Sigmoid colon (tissue), 7 donors: ENCODE results near the gene PNPLA8. TPM values are rescaled to one million over a fixed set of nuclear protein-coding genes. Genes with fewer than 3 reads are reported as not detected.
A peak's percentile ranks its signal among the peaks of the same experiment; 100 is the strongest.

Source experiments
- DNase-seq: peaks from one replicate; pipeline ENCODE4 v3.0.0-alpha.2; 2019
- H3K27ac ChIP-seq, 4 donors: fragments of 200-600 bp; sonication (generic); one replicate each; pipeline ENCODE4 v1.5.1; 2016 to 2019; ENCODE audit warnings: mild to moderate bottlenecking in 1 of 4
- H3K27me3 ChIP-seq, 3 donors: fragments of 200-600 bp; sonication (generic); one replicate each; pipeline ENCODE4 v1.5.1; 2019; ENCODE audit warnings: mild to moderate bottlenecking in 1 of 3
- H3K36me3 ChIP-seq, 4 donors: fragments of 200-600 bp; sonication (generic); one replicate each; pipeline ENCODE4 v1.5.1; 2016 to 2019
- H3K4me1 ChIP-seq, 4 donors: fragments of 200-600 bp; sonication (generic); one replicate each; pipeline ENCODE4 v1.5.1; 2017 to 2019
- H3K4me3 ChIP-seq, 4 donors: fragments of 200-600 bp; sonication (generic); one replicate each; pipeline ENCODE4 v1.5.1; 2017 to 2019; ENCODE audit warnings: mild to moderate bottlenecking in 2 of 4, moderate library complexity in 1 of 4
- H3K9me3 ChIP-seq, 4 donors: fragments of 200-600 bp in 3 of 4; sonication (generic) in 3 of 4; one replicate each; pipeline versions ENCODE4 v1.5.1 to v1.6.1; 2013 to 2019
- EP300 ChIP-seq, 4 donors: sonication (generic); formaldehyde crosslinking; IDR thresholded peaks; one replicate each; pipeline ENCODE4 v1.6.1; 2017; ENCODE audit warnings: antibody characterized with exemption in 4 of 4
- POLR2A ChIP-seq, 2 donors: fragments of 450-650 bp; IDR thresholded peaks; one replicate each; pipeline ENCODE4 v1.6.1; 2016; ENCODE audit warnings: antibody characterized with exemption in 2 of 2, mild to moderate bottlenecking in 2 of 2, moderate library complexity in 2 of 2
- POLR2AphosphoS5 ChIP-seq, 4 donors: sonication (generic); formaldehyde crosslinking; IDR thresholded peaks; one replicate each; pipeline ENCODE4 v1.6.1; 2017; ENCODE audit warnings: antibody characterized with exemption in 4 of 4
- WGBS, 2 donors: extraction: QIAGEN DNeasy Blood & Tissue Kit; methylation state at CpG; one replicate each; pipeline ENCODE4 v1.1.7; 2013; 5-methylcytosine and 5-hydroxymethylcytosine counted together
- intact Hi-C: fragments of 100-400 bp; cut with DNase I; formaldehyde crosslinking; loops from one replicate; pipeline ENCODE4 v1.15.1; 2023
- polyA plus RNA-seq, 3 donors: library from polyadenylated mRNA; stranded (reverse); fragments of 200-250 nt; gene quantifications; one replicate each; pipeline ENCODE4 v1.2.3, GENCODE V29; 2013
- total RNA-seq, 4 donors: library from RNA; depleted of rRNA; stranded (reverse); fragments of >200 nt; gene quantifications; one replicate each; pipeline ENCODE4 v1.1.0, GENCODE V29; 2016
- TF ChIP-seq, protein P1 (sequence below), 4 experiments: fragments of 450-650 bp in 3 of 4; fragments of 200-600 bp in 1 of 4; IDR thresholded peaks; one replicate each; pipeline ENCODE4 v1.5.1; 2016 to 2019; ENCODE audit warnings: antibody characterized with exemption in 4 of 4, mild to moderate bottlenecking in 3 of 4, moderate library complexity in 2 of 4
- donor health status: healthy with polysubstance abuse.
- donor health status: Bipolar disorder and iron deficiency.
- donor health status: healthy.

PNPLA8 gene
- total and polyA plus RNA-seq, 7 donors = 12.0 to 42.9 (median 26.3) TPM

DNA sequence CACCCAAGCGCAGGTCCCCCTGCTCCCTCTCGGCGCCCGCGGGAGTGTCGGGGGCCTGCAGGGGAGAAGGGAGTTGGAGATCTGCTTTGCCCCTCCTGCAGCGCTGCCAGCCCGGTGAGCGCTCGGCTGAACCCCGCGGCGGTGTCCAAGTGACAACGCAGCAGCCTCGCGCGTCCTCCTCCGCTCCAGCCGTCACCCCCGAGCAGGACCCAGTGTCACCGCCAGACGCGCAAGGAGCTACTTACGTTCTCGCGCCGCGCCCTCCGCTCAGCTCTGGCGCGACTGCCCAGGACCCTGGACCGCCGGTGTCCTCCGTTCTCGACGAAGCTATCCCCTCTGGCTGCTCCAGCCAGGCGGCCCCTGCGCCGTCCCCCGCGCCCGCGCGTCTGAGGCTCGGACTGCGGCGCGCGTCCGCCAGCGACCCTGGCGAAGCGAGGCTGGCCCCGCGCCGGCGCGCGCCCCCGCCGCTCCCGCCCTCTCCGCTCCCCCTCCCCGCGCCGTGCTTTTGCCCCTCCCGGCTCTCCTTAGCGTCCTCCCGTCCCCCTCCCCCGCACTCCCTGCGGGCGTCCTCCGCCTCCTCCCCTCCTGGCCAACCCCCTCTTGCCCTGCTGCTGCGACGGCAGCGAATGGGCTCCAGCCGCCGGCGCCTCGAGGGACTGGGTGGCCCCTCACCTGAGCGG, 69.8 kb downstream of the PNPLA8 start, which contains the start of gene NRCAM:
Gene NRCAM, minus strand, starts transcription at position 439 of the 680 bp plus-strand sequence. CDS start 216,372 bp downstream, outside the sequence.
- intact Hi-C loops = no loop called here
- Histone ChIP-seq H3K27ac (no peak within 1 kb of the TSS), H3K9me3 (no peaks in the 10 kb centered on the region), H3K4me1 (peaks cover 0 to 29% (median 24%) of the 10 kb centered on the region in 4 donors), H3K4me3 (peak within 1 kb of the TSS; percentile 10 to 53 (median 43)), H3K36me3 (no peaks in the 10 kb centered on the region), H3K27me3 (peaks cover 19 to 82% (median 33%) of the 10 kb centered on the region in 3 donors)
- no peak for TF ChIP-seq POLR2A (IDR thresholded peaks at IDR 0.05)
- no peak for DNase-seq
- WGBS, 2 donors = 1% methylated on average over 81 of the region's 81 CpGs

DNA sequence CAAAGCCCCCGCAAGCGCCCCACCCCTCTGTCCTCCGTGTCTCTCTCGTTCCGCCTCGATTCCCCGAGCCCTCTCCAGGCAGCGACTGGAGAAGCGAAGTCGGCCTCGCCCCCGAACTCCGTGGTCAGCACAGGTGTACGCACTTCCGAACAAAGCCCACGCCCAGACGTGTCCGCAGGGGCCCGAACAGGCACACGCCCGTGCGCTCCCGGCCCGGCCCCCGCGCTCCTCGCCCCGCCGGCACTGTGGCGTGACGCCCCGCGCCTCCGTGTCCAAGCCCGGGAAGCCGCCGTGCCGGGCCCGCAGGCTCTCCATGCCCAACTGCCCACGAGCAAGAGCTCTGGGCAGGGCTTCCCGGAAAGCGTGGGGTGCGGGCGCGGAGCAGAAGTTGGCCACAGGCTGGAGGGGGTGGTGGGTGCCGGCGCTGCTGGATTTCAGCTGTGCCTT, 70.4 kb downstream of the PNPLA8 start:
- DNase-seq = no peak
- H3K27ac ChIP-seq = no peak overlapping the region

DNA sequence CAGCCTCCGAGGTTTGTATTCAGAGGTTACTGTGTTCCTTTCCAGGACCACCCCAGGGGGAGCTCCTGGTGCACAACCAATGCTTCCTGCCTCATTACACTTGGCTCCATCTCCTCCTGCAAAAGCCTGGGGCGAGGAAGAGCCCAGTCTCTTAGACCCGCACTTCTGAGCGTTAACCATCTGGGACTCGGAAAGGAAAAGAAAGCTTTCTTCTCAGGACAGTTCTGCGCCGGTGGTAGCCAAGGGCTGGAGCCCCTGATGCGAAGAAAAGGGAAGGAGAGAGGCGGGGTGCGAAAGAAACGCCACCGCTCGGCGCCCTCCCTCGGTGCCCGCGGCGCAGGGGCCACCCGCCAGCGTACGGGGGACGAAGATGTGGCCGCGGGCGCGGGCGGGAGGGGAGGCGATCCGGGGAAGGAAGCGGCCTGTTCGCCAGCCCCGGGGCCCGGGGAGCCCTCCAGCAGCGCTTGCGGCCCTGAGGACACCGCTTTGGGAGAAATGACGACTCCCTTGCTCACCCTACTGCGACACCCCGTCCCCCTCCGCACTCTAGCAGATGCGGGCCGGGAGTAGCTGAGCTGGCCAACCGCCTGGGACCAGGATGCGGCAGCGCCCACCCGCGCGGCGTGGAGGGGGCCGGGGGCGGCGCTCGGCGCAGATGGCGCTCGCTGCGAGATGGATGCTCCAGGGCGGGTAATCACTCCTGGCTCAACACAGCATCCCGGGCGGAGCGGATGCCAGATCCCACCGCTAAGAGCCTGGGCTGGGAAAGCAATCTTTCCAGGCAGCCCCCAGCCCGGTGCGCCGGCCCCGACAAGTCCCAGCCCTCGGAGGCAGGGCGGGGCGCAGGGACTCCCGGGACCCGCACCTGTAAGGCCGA, 71.0 kb downstream of the PNPLA8 start:
- Histone ChIP-seq H3K27ac (no peak overlapping the region), H3K4me1 (peaks cover 0 to 29% (median 24%) of the 10 kb centered on the region in 4 donors), H3K9me3 (no peaks in the 10 kb centered on the region), H3K36me3 (no peaks in the 10 kb centered on the region), H3K27me3 (peaks cover 19 to 85% (median 33%) of the 10 kb centered on the region in 3 donors), H3K4me3 (peak overlapping the region in 3 of 4 donors; percentile 38 to 53 (median 48))
- no peak for TF ChIP-seq EP300 (IDR thresholded peaks at IDR 0.05)
- TF ChIP-seq POLR2A (IDR thresholded peaks at IDR 0.05) = no peak
- no peak for TF ChIP-seq POLR2AphosphoS5 (IDR thresholded peaks at IDR 0.05)
- TF ChIP-seq, protein P1, sequence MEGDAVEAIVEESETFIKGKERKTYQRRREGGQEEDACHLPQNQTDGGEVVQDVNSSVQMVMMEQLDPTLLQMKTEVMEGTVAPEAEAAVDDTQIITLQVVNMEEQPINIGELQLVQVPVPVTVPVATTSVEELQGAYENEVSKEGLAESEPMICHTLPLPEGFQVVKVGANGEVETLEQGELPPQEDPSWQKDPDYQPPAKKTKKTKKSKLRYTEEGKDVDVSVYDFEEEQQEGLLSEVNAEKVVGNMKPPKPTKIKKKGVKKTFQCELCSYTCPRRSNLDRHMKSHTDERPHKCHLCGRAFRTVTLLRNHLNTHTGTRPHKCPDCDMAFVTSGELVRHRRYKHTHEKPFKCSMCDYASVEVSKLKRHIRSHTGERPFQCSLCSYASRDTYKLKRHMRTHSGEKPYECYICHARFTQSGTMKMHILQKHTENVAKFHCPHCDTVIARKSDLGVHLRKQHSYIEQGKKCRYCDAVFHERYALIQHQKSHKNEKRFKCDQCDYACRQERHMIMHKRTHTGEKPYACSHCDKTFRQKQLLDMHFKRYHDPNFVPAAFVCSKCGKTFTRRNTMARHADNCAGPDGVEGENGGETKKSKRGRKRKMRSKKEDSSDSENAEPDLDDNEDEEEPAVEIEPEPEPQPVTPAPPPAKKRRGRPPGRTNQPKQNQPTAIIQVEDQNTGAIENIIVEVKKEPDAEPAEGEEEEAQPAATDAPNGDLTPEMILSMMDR (IDR thresholded peaks at IDR 0.05) = no peak
- WGBS, 2 donors = 1 to 2% methylated on average over 72 of the region's 72 CpGs
- DNase-seq = no peak
- intact Hi-C loops = no loop called here

More for the DNA sequence above, 70.4 kb downstream of the PNPLA8 start:
- WGBS, 2 donors = 1% methylated on average over 47 of the region's 47 CpGs
- TF ChIP-seq POLR2A (IDR thresholded peaks at IDR 0.05) = no peak
- TF ChIP-seq, protein P1 (IDR thresholded peaks at IDR 0.05) = no peak
- no peak for TF ChIP-seq POLR2AphosphoS5 (IDR thresholded peaks at IDR 0.05)
- TF ChIP-seq EP300 (IDR thresholded peaks at IDR 0.05) = no peak
- Histone ChIP-seq H3K27me3 (peaks cover 19 to 81% (median 33%) of the 10 kb centered on the region in 3 donors), H3K9me3 (no peaks in the 10 kb centered on the region), H3K4me3 (peak overlapping the region; percentile 10 to 53 (median 43)), H3K4me1 (peaks cover 0 to 29% (median 24%) of the 10 kb centered on the region in 4 donors), H3K36me3 (no peaks in the 10 kb centered on the region)
- intact Hi-C loops = no loop called here

DNA sequence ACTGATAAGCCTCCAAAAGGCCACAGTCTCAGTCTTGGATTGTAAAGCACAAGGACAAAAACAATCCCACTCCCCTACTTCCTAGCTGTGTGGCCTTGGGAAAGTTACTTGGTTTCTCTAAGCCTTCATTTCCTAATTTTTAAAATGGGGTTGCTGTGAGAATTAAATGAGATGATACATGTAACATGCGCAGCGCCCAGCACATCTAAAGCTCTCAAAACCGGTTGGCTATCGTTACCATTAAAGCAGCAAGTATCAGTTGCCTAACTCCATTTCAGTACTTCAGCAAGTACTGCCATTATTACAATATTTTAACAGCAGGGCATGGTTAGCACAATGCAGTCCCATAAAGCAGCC, 71.6 kb downstream of the PNPLA8 start:
- Histone ChIP-seq H3K27me3 (peaks cover 19 to 81% (median 33%) of the 10 kb centered on the region in 3 donors), H3K4me3 (peak overlapping the region in 3 of 4 donors; percentile 38 to 53 (median 48)), H3K4me1 (peaks cover 0 to 29% (median 24%) of the 10 kb centered on the region in 4 donors), H3K9me3 (no peaks in the 10 kb centered on the region), H3K27ac (no peak overlapping the region), H3K36me3 (no peaks in the 10 kb centered on the region)
- WGBS, 2 donors = 51 to 65% methylated on average over 4 of the region's 4 CpGs
- DNase-seq = no peak
- TF ChIP-seq, protein P1 (IDR thresholded peaks at IDR 0.05) = no peak
- TF ChIP-seq POLR2AphosphoS5 (IDR thresholded peaks at IDR 0.05) = no peak
- no peak for TF ChIP-seq POLR2A (IDR thresholded peaks at IDR 0.05)
- no peak for TF ChIP-seq EP300 (IDR thresholded peaks at IDR 0.05)
- intact Hi-C loops = no loop called here

DNA sequence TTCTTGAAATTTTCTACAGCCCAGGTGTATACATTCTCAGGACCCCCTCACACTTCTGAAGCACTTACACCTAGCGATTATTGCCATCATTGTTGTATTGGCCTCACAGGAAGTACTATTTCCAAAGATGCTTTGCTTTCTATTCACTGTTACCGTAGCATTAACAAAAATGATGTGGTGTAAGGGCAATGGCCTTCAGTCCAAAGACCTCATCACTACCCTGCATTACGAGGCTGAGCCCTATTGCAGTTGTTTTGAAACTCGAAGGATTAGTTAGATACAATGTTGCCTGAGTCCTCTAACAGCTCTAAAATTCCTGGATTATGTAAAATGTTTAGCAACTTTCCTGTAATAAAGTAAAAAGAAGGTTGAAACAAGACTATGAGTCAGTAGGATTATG, 72.6 kb downstream of the PNPLA8 start:
- intact Hi-C loops = no loop called here
- Histone ChIP-seq H3K4me3 (no peak overlapping the region), H3K27me3 (peaks cover 19 to 71% (median 33%) of the 10 kb centered on the region in 3 donors), H3K9me3 (no peaks in the 10 kb centered on the region), H3K4me1 (peaks cover 0 to 29% (median 24%) of the 10 kb centered on the region in 4 donors), H3K36me3 (no peaks in the 10 kb centered on the region), H3K27ac (no peak overlapping the region)
- TF ChIP-seq, protein P1 (IDR thresholded peaks at IDR 0.05) = no peak
- TF ChIP-seq POLR2A (IDR thresholded peaks at IDR 0.05) = no peak
- no peak for TF ChIP-seq POLR2AphosphoS5 (IDR thresholded peaks at IDR 0.05)
- no peak for TF ChIP-seq EP300 (IDR thresholded peaks at IDR 0.05)
- DNase-seq = no peak
- 88 to 91% methylated on average over 4 of the region's 4 CpGs for WGBS, 2 donors
